ENCODE results near the gene AKAP9.
A peak's percentile ranks its signal among the peaks of the same experiment; 100 is the strongest.
"Not testable (repeated sequence)": the region's sequence is repeated elsewhere in the genome, so short reads cannot be mapped to it uniquely, and the experiment has no call there.

Gene AKAP9

DNA sequence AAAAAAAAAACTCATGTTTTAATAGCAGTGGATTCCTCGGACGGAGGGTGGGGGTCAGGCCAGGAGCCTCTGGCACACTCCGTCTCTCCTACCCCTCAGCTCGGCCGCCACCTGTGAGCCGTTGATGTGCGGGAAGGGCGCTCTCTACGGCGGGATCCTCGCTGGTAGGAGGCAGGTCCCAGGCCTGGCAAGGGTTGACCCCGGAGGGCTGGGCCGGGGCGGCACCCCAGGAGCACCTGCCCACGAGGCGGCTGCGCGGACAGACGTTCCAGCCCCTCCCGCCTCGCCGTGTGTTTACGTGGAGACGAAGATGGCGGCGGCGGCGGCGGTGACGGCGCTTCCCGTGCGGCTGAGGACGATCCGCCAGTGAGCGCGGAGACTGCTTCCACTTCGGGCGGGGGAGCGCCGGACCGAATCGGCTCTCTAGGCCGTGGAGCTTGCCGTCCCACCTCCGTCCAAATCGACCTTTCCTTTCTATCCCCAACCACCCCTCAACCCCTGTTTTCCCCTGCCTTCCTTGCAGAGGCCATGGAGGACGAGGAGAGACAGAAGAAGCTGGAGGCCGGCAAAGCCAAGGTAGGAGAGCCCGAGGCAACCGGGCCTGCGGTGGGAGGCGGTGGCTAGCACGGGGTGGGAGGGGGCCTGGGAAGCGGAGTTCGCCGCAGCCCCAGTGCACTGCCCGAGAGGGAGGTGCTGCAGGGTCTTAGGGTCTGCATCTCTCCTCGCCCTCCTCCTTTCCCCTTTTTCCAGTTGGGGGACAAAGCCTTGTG, at the start of gene AKAP9:
Gene AKAP9, plus strand, starts transcription at position 291 of the 770 bp plus-strand sequence. Its CDS starts 238 bp downstream, at position 529.
- peak; percentile 77 for DNase-seq (ENCODE audit: low spot score)

- DNase-seq (ENCODE audit: low spot score): no peak
Measured at GRCh38 chr7:91892099-91892705, 48.5 kb upstream of the AKAP9 start.

- no peak for DNase-seq (ENCODE audit: low spot score)
Measured at GRCh38 chr7:91892821-91893340, 47.8 kb upstream of the AKAP9 start.

GRCh38 chr7:91893699-91894098, 47.0 kb upstream of the AKAP9 start:
- DNase-seq (ENCODE audit: low spot score): not testable (repeated sequence)

DNA sequence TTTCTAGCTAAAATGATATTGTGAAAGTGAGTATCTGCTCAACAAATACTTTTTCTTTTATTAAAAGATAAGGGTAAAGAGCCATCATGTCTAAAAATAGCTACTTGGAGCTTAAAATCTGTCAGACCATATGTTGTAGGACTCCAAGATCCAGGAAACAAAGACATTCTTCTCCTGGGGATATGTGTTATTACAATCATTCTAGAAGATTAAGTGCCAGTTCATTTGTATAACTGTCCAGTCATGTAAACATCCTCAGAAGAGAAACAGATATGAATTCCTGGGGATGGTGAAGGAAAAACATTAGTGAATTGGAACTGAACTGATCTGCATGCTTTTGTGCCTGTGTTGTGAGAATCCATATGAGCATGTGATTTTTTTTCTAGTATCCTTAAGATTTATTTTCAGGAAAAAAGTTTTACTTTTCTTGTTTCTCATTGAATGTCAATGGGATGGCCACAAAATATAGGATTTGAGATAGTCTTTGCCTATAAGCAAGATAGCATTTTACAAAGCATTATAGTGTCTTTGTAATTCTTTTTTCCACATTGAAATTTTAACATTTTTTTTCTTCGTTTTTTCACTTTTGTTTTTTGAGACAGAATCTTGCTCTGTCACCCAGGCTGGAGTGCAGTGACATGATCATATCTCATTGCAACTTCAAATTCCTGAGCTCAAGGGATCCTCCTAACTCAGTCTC, 45.7 kb upstream of the AKAP9 start:
- DNase-seq (ENCODE audit: low spot score): no peak

GRCh38 chr7:91898240-91898992, 42.2 kb upstream of the AKAP9 start:
- DNase-seq (ENCODE audit: low spot score): no peak

DNA sequence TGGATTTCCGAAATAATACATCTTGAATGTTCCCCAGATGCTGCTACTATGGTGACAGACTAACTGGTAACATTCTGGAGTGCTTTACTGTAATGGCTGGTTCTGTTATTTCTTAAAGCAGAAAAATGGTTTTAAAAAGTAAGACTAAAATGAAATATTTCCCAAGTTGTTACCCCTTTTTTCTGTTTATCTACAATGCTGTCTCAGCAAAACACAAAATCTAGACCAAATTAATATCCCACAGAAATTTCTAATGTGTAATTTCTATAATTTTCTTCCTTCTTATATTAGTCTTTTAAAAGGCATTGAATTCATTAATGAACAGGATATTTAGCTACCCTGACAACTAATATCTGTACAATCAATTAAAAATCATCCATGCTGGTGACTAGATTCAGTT, 41.1 kb upstream of the AKAP9 start:
- DNase-seq (ENCODE audit: low spot score): no peak

DNA sequence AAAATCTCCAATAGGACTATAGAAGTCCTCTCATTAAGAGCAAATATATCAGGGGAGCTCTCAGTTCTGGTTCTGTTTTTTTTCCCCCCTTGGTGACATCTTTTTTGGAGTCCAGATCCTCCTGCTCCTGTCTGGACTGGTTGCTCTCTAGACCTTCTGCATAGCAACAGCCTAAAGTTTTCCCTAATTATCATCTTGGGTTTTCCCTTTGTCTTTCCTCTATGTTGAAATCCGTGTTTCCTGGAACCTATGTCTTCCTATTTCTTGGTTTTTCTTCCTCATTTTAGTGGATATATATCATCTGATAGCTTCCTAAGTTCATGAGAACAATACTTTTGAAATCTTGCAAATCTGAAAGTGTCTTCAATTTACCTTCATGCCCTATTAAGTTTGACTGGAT, 30.5 kb upstream of the AKAP9 start:
- no peak for DNase-seq (ENCODE audit: low spot score)

- no peak for DNase-seq (ENCODE audit: low spot score)
Measured at GRCh38 chr7:91911121-91911520, 29.5 kb upstream of the AKAP9 start.

DNA sequence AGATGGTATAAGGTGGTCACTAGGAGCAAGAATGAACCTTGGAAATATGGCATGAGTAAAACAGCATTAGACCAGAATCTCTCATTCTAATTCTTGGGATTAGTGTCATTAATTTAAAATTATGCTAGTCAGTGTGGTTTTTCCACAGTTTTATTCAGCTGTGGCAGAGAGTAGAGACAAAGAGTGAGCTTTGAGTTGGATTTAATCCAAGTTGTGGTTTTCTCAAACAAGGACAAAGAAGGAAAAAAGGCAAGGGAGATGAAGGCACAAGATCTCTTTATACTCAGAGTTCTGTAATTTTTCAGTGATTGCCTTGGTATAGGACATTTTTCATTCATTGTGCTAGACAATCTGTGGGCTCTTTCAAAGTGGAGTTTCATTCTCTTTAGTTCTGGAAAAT, 28.2 kb upstream of the AKAP9 start:
- DNase-seq (ENCODE audit: low spot score): no peak

- DNase-seq (ENCODE audit: low spot score): peak; percentile 24
Measured at GRCh38 chr7:91913612-91914011, 27.1 kb upstream of the AKAP9 start.

DNA sequence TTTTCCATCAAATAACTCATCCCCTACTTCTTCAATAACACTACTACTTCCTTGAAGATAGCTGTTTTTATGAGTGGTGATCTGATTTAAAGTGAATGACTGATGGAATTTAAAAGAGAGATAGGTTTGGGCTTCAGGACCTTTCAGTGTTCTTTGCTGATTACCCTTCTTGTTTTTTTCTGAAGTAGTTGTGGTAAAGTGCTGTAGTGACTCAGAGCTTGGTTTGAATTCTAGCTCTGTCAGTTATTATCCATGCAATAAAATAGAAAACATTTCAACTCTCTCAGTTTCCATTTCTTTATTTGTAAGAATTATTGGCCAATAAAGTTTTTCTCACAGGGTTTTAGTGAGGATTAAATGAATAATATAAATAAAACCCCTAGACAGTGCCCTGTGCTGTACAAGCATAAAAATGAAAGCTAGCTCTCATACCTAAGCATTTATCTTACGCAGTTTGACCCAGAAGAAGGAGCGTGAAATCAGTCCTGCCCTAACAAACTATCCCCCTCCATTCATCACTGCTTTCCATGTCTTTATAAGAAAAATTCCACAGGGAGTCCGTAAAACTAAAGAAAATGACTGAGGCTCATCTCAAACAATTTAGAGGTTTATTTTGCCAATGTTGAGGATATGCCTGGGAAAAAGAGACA, 25.1 kb upstream of the AKAP9 start:
- DNase-seq (ENCODE audit: low spot score): peak; percentile 27

DNA sequence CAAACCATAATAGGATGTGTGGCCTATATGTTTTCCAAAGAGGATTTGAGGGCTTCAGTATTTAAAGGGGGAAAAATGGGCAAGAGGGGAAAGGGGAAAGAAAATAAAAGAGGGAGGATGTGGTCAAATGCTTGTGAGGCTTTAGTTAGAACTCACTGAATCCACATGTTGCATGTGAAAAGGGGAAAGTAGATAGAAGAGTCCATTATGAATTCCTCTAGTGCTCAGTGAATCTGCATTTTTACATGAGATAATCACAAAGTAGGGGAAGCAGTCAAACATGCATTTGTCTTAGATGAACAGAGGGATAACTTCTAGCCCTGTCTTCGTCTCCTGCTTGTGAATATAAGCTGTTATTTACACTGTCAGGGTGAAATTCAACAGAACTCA, 24.6 kb upstream of the AKAP9 start:
- no peak for DNase-seq (ENCODE audit: low spot score)

DNA sequence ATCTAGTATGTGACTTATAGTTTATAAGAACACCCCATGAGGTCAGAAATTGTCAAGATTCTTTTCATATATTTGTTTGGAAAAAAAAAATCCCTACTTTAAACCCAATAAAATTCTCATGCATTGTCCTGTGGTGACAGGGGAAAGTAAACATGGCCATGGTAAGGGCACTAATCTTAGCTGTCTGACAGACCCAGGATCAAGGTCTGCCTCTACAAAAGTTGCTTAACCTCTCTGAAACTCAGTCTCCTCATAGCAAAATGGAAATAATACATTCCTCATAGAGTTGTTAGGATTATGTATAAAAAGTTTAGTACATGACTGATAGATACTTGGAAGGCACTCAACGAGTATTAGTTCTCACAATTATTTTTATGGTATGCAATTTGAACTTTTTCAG, 22.3 kb upstream of the AKAP9 start:
- no peak for DNase-seq (ENCODE audit: low spot score)

DNA sequence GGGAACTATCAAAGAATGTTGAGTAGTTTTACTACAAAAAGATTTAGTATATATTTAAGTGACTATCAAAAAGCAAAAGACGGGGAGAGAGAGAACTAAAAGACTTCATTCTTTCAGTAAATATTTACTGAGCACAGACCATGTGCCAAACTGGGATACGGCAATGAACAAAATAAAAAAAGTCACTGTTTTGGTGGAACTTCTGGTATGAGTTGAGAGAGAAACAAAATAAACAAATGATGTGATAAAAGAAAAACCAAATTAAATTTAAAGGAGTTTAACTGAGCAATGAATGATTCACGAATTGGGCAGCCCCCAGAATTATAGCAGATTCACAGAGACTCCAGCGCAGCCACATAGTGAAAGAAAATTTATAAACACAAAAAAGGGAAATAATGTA, 17.8 kb upstream of the AKAP9 start:
- no peak for DNase-seq (ENCODE audit: low spot score)

DNA sequence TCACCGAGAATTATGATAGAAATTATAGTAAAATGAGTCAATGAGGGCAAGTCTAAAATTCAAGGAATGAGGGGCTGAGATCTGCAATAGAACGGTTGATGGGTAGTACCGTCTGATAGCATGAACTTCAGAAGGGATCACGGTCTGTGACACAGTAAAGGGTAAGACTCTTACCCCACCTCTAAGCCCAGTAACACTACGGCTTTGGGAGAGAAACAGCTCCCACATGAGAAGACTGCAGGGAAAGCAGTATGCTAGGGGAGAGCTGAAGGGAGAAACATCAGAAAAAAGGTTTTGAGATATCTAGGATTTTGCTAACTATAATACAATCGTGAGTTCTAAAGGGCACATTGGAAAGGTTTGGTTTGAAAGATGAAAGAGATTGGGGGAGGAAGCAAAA, 12.8 kb upstream of the AKAP9 start:
- no peak for DNase-seq (ENCODE audit: low spot score)

DNA sequence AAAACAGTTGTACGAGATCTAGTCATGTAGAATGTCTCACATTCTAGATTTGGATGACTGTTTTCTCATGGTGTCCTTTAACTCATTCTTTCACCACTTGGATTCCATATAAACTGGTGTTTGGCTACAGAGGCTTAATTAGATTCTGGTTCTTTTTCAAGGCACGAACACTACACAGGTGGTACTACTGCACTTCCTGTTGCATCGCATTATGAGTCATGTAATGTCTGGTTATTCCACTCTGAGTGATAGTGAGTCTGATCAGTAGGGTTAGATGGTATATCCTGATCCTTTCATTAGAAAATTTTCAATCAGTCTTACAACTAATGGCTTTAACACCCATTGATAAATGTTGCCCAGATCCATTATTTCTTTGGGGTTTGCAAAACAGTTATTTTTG, 11.2 kb upstream of the AKAP9 start:
- DNase-seq (ENCODE audit: low spot score): no peak

GRCh38 chr7:91940171-91940570, 491 bp upstream of the AKAP9 start:
- peak; percentile 22 for DNase-seq (ENCODE audit: low spot score)

DNA sequence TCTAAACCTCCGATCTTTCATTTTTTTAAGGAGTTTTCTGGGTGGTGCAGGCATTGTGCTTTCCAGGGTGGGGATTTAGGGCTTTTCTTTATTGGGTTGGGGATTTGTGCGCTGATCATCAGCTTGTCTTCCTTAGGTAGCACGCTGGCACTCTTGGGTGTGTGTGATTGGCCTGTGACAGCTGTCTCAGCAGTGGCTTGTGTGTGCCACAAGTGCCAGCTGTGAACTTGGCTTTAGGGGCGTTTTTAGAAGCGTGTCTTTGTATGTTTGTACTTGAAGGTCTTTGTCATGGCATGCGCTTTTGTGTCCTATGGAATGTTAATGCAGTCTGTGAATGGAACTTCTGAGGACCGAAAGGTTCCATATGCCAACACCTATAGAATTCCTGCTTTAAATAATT, 788 bp downstream of the AKAP9 start:
- no peak for DNase-seq (ENCODE audit: low spot score)

GRCh38 chr7:91942312-91942711, 1.6 kb downstream of the AKAP9 start:
- no peak for DNase-seq (ENCODE audit: low spot score)

DNA sequence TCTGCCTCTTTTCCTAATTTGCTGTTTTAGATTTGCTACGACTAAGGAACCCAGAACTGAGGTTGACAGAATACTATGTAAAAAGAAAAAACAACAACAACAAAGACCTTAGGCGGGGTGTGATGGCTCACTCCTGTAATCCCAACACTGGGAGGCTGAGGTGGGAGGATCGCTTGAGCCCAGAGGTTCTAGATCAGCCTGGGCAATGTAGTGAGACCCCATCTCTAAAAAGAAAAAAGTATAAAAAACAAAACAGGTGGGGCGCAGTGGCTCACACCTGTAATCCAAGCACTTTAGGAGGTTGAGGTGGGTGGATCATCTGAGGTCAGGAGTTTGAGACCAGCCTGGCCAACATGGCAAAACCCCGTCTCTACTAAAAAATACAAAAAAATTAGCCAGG, 4.3 kb downstream of the AKAP9 start:
- DNase-seq (ENCODE audit: low spot score): not testable (repeated sequence)

DNA sequence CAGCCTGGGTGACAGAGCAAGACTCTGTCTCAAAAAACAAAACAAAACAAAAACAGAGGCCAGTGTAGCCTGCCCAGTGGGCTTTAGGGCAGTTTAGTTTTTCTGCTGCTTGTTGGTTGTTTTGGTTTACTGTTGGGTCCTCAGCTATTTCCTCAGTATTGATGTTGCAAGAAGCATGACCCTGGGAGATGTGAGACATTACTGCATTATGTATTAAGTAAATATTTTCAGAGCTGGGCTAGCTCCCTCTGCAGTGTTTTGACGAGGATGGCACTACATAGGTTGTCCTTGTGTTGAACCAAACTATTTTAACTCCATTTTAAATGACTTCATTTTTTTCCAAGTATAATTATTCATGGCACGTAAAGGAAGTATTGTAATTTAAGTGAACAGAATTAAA, 4.8 kb downstream of the AKAP9 start:
- DNase-seq (ENCODE audit: low spot score): peak; percentile 44
